DMS114 treated with DMSO at 0.1 percent for 48 hours (cell line): ENCODE results near the gene AFF1.
"Not testable (repeated sequence)": the region's sequence is repeated elsewhere in the genome, so short reads cannot be mapped to it uniquely, and the experiment has no call there.

ENCODE experiments used
- DNase-seq: peaks from one replicate; lab custom pipeline; 2025; ENCODE audit not compliant: unreplicated experiment; lab: John Stamatoyannopoulos, UW

AFF1 gene

DNA sequence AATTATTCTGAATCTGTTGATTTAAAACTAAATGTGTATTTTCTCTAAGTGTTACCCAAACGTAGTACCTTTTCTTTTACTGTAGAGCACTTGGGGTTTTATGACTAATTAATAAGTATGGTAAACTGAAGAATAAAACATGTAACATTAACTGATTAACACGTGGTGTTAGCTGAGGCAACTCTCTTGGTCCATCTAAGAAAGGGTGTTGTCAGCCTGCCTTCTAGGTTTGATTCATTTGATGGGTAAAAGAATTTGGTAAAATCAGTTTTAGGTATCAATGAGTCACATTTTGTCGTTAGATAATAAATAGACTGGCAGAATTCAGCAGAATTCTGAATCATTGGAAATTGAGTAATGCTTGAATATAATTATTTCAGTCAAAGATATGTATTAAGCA, 99.7 kb downstream of the AFF1 start:
- DNase-seq: no peak

DNA sequence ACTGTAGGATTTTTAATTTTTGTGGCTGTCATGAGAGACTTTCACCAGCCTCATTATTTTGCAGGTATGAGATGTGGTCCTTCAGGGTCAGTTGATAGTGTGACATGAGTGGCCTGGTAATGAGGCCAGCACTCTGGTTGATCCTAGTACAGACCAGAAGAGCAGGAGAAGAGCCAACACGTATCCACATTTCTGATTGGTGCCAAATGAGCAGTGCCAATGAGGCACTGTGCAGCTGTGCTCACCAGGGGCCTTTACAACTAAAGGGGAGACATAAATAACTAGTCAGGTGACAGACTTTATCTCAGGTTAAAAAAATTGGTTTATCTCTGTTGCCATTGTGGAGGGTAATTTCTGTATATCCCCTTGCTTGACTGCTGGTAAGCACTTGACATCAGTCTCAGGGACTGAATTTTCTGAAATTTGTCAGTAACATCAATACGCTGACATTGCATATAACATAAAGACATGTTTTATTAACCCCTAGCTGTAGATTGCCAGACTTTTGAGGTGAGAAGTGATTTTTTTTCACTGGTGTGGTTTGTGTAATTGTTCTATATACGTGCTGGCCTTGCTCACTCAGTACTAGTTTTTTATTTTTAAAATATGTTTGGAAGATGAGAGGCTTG, 101.2 kb downstream of the AFF1 start:
- DNase-seq: no peak

DNA sequence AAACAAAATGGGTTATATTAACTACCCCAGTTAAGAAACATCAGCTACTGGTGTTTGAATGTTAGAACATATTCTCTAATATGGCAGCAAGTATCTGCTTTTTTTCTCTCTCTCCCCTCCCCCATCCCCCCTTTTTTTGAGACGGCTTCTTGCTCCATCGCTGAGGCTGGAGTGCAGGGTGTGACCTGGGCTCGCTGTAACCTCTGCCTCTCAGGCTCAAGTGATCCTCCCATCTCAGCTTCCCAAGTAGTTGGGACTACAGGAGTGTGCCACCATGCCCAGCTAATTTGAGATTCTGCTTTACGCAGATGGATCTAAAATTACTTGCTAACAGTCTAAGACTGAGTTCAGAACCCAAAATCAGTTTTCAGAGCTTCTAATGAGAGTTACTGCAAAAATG, 101.9 kb downstream of the AFF1 start:
- DNase-seq: no peak

DNA sequence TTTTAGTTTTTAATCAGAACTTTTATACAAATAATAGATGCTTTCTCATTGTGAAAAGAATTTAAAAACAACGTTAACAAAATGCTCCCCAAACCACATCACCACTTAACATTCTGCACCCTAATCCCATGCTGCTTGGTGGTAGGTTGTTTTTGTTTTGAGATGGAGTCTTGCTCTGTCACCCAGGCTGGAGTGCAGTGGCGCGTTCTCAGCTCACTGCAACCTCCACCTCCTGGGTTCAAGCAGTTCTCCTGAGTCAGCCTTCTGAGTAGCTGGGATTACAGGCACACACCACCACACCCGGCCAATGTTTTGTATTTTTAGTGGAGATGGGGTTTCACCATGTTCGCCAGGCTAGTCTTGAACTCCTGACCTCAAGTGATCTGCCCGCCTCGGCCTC, 102.4 kb downstream of the AFF1 start:
- DNase-seq: not testable (repeated sequence)

DNA sequence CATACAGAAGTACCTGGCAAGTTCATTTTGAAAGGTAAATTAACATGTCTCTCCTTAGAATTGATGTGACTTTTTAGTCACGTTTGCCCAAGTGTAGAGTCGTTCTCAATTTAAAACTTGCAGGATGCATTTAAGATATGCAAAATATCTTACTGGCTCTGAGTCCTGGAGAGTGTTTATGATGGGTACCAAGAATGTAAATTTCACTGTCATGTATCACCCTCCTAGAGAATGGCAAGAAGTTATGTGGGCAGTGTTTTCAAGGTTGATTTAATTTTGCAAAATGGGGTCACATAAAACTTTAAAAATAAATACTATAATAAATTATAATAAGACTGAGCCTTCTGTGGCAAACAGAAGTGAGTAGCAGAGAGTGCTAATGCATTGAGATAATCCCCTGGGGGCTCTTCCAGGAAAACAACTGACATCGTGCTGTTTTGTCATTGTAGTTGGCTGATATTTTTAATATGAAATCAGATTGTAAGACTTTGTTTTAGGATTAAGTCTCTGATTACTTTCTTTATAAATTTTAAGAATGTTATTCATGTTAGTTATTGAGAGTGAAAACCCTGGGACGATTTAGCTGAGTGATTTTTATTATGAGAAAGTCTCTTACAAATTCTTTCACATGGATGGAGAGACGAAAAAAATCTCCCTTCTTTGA, 103.0 kb downstream of the AFF1 start:
- no peak for DNase-seq

DNA sequence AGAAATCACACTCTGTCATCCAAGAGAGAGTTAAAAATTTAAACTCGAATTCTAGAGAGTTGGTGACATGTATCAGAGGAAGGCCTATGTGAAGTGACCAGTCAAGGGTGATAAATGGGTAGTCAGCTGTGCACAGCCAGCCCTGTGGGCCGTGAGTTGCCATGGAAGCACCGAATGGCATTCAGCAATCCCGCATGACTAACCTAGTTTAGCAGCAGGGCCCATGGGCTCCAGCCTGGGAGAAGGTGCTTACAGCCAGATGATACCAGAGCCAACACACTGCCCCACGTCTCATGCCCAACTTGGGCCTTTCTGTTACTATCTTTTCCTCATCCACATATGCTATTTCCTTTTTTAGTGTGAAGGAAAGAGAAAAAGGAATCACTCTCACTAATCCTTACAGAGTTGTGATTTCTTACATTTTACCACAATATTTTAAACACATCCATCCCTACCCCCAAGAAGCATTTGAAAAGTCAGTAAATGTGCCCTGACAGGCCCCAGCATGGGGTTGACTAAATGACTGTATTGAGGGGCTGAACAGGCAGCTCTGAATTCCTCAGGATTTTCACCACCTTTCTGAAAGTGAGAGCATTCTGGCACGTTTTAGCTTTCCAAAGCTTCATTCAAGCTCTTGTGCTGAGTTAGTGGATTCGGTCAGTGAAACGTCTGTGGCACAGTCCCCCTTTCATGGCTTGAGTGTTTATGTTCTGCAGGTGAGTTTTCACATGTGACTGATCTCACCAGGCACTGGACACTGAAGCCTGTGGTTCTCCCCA, 104.2 kb downstream of the AFF1 start:
- DNase-seq: no peak

DNA sequence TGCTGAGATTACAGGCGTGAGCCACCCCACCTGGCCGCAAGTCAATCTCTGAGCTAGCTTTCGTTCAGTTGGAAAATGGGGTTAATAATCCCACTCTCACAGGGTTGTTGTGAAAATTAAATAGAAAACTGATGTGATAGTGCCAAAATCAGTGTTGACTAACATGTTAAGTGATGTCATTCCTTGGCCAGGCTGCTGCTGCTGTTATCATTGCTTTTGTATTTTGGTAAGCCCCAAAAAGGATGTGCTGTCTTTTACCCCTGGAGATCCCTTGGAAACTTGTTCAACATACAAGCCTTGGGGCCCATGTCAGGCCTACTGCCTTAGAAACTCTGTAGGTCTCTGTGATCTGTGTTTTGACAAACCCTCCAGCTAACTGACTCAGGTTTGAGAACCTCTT, 106.3 kb downstream of the AFF1 start:
- no peak for DNase-seq

DNA sequence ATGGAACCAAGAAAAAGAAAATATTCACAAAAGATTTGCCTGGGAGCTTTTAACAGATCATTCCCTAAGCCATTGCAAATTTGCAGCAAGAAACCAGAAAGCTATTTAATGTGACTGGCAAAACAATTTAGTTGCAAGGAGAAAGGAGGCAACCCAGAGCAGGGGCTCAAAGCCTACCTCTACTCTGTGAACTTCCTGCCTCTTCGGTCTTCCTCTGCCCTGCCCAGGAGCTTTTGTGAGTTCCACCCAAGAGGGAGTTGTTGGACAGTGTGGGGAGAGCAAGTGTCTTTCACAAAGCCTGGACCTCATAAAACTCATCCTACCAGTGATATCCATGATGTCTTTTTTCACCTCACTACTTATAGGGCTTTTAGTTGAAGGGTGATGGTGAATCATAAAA, 107.4 kb downstream of the AFF1 start:
- DNase-seq: no peak

DNA sequence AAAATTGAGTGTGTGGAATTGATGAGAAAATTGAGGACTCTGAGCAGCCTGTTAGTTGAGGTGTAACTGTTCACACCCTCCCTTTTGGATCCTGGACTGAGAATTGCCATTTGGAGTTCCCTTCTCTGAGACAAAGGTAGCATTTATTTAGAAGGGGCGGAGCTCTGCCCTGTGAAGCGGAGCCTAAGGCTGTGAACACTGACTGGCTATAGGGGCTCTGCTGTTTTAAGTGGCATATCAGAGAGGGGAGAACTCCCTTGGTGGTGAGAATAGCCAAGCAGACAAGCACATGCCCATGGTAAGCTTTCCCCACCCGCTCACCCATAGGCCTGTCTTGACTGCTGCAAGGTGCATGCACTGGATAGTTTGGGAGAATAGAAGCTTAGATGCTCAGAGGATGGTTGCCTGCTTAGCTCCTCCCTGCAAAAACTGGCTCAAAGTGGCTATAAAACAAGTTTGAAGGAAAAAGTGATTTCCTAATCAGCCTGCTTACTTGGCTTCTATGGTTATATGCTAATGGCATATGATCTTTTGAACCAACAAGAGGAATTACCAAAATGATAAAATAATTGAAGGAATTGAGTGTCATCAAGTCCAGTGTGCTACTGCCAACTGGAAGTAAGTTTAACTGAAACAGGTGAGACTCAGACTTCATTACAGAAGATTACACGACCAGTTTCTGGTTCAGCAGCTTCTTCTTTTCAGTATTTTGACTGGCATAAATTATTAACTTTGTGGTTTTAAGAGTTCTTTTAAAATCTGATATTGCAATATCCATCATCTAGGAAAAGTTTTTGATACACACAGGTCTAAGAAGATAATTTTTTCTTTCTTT, 108.4 kb downstream of the AFF1 start:
- DNase-seq: no peak

DNA sequence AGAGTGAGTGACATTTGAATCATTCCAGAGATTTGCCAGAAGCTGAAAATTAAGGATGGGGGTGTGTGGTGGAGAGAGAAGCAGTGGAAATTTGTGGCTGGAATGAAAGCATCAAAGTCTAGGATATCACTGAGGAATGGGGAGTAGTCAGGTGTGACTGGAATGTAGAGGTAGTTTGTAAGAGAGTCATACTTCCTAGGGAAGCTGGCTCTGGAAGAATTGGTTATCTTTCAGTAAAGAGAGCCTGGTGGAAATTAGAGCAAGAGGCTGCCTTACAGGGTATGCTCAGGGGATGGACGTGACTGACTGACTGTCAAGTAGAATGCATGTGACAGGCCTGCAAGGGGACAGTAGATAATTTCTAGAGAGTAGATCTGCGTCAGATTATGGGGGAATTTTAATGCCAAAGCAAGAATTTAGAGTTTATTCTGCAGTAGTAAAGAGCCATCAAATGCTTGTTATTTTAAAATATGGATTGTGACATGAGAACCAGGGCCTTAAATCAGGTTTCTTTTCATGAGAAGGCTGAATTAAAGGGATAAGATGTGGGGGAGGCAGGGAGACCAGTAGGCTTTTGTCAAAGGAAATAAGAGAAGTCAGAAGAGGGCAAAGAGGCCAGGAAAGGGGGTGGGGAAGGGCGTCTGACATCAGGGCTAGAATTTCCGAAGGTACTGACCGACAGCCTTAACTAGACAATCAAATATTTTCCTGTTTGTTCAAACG, 109.9 kb downstream of the AFF1 start:
- no peak for DNase-seq

DNA sequence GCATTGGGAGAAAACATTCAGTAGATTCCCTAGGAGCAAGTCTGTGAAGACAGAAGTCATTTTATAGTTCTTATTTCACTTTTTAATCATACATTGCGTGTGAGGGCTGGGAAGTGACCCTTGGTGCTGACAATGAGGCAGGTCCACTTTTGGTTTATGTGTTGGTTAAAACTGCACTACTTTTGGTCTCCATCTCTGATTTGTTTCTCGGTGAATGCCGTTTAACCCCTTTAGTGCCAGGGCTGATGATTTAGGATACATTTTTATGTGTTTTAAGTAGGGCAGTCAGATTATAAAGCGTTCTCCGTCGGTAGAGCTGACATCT, 110.4 kb downstream of the AFF1 start:
- DNase-seq: no peak

DNA sequence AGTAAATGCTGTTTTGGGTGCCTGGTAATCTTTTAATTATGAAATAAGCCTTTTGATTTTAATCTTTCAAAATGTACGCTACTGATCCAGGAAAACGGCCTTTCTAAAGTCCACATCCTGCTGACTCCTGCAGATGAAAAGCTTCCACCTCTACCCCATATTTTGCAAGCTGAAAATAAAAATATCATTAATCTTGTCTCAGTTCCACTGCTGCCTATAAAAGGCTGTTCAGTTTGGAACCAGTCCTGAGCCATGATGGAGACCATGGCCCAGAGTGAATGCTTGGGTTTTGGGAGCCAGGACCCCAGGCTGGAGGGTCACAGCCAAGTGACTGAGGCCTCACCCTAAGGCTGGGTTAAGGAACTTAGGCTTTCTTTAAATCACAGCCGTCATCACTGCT, 110.8 kb downstream of the AFF1 start:
- DNase-seq: no peak

DNA sequence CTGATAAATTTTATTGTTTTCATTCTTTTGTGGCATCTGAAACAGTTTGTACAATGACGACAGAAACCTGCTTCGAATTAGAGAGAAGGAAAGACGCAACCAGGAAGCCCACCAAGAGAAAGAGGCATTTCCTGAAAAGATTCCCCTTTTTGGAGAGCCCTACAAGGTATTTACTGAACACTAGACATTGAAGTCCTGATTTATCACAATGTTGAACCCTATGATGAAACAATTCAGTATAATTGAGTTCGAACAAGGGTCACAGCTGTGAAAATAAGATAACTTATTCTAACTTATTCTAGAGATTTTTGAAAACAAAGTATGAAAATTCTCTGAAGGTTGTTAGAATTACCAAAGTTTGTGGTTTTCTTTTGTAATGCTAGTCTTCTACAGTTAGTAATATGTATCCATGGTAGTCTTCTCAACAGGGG, 111.3 kb downstream of the AFF1 start:
- no peak for DNase-seq

DNA sequence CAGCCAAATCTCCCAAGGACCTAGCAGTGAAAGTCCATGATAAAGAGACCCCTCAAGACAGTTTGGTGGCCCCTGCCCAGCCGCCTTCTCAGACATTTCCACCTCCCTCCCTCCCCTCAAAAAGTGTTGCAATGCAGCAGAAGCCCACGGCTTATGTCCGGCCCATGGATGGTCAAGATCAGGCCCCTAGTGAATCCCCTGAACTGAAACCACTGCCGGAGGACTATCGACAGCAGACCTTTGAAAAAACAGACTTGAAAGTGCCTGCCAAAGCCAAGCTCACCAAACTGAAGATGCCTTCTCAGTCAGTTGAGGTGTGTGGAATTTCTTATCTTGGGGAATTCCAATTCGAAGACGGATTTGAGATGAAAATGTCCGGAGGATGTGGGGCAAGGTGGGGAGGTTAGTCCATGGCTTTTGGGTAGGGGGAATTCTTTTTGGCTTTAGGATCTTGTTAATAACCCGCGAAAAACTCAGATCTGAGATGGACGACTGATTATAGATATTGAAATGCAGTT, 112.5 kb downstream of the AFF1 start:
- DNase-seq: no peak

DNA sequence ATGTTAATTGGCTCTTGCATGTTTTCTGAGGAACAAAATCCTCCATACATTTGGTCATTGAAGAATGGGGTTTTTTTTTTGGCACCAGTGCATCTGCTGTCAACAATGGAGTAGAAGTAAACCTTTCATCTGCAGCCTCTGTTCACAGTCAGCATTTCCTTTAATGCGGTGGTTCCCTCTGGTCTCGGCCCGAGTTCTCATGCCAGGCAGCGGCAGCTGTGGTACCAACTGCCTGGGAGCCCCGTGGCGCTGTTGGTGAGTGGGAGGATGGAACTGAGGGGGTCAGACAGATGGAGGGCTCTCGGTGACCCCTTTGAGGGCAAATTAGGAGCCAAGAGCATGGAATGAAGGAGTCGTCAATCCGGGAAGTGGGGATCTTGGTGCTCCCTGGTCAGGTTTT, 114.7 kb downstream of the AFF1 start:
- no peak for DNase-seq

DNA sequence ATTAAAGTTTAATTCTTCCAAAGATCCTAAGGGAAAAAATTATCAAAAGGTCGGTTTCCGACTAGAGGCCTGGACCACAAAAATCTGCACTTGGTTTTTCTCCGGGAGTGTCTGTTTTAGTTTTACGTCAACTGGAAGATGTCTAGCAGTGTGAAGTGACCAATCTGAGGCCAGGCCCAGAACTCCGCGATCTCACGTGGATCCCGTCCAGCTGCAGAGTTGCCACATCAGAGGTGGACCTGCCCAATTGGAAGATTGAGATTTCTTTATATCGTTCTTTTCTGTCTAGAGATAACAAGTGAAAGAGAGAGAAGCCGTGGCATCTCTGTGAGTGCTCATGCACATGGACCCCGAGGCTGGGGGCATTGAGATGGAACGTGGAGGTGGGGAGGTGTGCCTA, 115.8 kb downstream of the AFF1 start:
- no peak for DNase-seq

DNA sequence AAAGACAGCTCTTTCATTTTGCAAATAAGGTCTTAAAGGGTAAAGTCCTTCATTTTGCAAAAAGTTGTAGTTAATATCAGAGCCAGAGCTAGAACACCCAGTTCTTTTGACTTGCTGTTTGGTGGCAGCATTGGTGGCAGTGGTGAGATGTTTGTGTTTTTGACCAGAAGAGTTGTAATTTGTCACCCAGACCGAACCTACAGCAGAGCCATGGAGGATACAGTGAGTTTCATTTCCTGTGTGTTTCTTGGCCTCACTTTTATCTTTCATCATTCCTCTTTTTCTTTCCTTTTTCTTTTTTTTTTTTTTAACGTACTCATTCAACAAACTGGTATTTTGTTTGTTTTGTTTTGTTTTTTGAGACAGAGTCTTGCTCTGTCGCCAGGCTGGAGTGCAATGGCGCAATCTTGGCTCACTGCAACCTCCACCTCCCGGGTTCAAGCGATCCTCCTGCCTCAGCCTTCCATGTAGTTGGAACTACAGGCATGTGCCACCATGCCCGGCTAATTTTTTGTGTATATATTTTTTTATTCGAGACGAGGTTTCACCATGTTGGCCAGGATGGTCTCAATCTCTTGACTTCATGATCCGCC, 116.4 kb downstream of the AFF1 start:
- DNase-seq: no peak

DNA sequence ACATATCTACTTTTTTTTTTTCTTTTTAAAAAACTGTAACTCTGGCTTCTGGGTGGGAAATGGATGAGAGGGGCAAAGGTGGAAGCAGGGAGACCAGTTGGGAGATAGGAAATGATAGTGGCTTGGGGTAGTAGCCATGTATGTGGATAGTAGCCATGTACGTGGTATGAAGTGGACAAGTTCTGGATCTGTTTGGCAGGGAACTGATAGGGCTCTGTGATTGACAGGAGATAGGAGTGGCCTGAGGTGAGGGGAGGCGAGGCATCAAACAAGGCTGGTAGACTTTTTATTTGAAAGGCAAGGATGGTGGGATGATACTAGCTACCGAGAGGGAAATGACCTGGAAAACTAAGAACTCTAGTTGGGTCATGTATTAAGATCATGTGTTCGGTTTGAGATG, 117.8 kb downstream of the AFF1 start:
- no peak for DNase-seq

DNA sequence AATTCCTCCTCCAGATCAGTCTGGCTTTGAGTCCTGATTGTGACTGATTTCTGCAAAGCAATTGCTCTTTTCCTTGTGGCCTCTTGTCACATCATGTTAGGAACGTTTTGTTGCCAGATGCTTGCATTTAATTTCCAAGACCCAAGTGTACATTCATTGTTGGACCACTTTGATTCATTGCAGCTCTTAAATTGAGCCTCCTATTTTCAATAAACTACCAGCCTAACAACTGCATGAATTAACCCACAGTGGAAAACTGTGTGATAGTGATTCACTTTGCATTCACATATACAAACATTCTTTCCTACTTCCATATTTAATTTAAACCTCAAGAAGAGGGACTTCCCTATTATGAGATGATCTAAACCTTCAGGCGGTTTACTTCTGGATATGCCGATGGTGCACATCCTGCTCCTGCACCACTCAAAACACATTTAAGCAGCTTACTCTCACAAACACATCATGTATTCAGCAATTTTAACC, 118.4 kb downstream of the AFF1 start:
- no peak for DNase-seq
